ENCODE results near the gene TRIM31. TPM values are rescaled to one million over a fixed set of nuclear protein-coding genes. Genes with fewer than 3 reads are reported as not detected.

TRIM31 gene
- total and polyA plus RNA-seq, 9 donors: not detected

- H3K4me1 ChIP-seq (ENCODE audit: insufficient read depth): no peaks in the 10 kb centered on the region
- H3K9me3 ChIP-seq: no peaks in the 10 kb centered on the region
- no peaks in the 10 kb centered on the region for H3K36me3 ChIP-seq
- no peaks in the 10 kb centered on the region for H3K27me3 ChIP-seq
- intact Hi-C loops (cut with DNase I): no loop called here
- H3K4me3 ChIP-seq: no peak overlapping the region
- no peak overlapping the region for H3K27ac ChIP-seq
- DNase-seq: no peak
- no peak for TF ChIP-seq EP300 (IDR thresholded peaks at IDR 0.05)
- TF ChIP-seq CTCF (IDR thresholded peaks at IDR 0.05): no peak
- no peak for TF ChIP-seq POLR2A (IDR thresholded peaks at IDR 0.05)
- 77 to 92% (median 88%) methylated on average over 9 of the region's 9 CpGs for WGBS, 3 donors
Measured at GRCh38 chr6:30156774-30157173, 43.9 kb upstream of the TRIM31 start.

- no peak overlapping the region for H3K4me3 ChIP-seq
- TF ChIP-seq POLR2A (IDR thresholded peaks at IDR 0.05) (no peak), EP300 (IDR thresholded peaks at IDR 0.05) (no peak), CTCF (IDR thresholded peaks at IDR 0.05) (no peak)
- H3K9me3 ChIP-seq: no peaks in the 10 kb centered on the region
- no peak for DNase-seq
- no peaks in the 10 kb centered on the region for H3K4me1 ChIP-seq (ENCODE audit: insufficient read depth)
- no peaks in the 10 kb centered on the region for H3K27me3 ChIP-seq
- no peak overlapping the region for H3K27ac ChIP-seq
- 1 to 6% (median 5%) methylated on average over 4 of the region's 4 CpGs for WGBS, 3 donors
- no peaks in the 10 kb centered on the region for H3K36me3 ChIP-seq
- intact Hi-C loops (cut with DNase I): no loop called here
Measured at GRCh38 chr6:30156262-30156599, 43.3 kb upstream of the TRIM31 start.

- no peaks in the 10 kb centered on the region for H3K27me3 ChIP-seq
- intact Hi-C loops (cut with DNase I): no loop called here
- no peaks in the 10 kb centered on the region for H3K36me3 ChIP-seq
- DNase-seq: no peak
- H3K27ac ChIP-seq: no peak overlapping the region
- no peak overlapping the region for H3K4me3 ChIP-seq
- WGBS, 3 donors: 73 to 93% (median 82%) methylated on average over 2 of the region's 2 CpGs
- TF ChIP-seq CTCF (IDR thresholded peaks at IDR 0.05) (no peak), POLR2A (IDR thresholded peaks at IDR 0.05) (no peak), EP300 (IDR thresholded peaks at IDR 0.05) (no peak)
- H3K9me3 ChIP-seq: no peaks in the 10 kb centered on the region
- H3K4me1 ChIP-seq (ENCODE audit: insufficient read depth): no peaks in the 10 kb centered on the region
Measured at GRCh38 chr6:30155520-30156261, 42.8 kb upstream of the TRIM31 start.

- Histone ChIP-seq H3K9me3 (no peaks in the 10 kb centered on the region), H3K36me3 (no peaks in the 10 kb centered on the region), H3K4me3 (no peak overlapping the region), H3K27me3 (no peaks in the 10 kb centered on the region), H3K4me1 (ENCODE audit: insufficient read depth) (no peaks in the 10 kb centered on the region), H3K27ac (no peak overlapping the region)
- intact Hi-C loops (cut with DNase I): no loop called here
- TF ChIP-seq EP300 (IDR thresholded peaks at IDR 0.05) (no peak), POLR2A (IDR thresholded peaks at IDR 0.05) (no peak), CTCF (IDR thresholded peaks at IDR 0.05) (no peak)
- no peak for DNase-seq
- 36 to 63% (median 60%) methylated on average over 12 of the region's 12 CpGs for WGBS, 3 donors
Measured at GRCh38 chr6:30154709-30155519, 42.0 kb upstream of the TRIM31 start.
